ENCODE measurements around the gene USP12. TPM values are rescaled to one million over a fixed set of nuclear protein-coding genes. Genes with fewer than 3 reads are reported as not detected.

The USP12 gene
- total RNA-seq, 1 experiment from 2014 or later, result 26.1 TPM

DNA sequence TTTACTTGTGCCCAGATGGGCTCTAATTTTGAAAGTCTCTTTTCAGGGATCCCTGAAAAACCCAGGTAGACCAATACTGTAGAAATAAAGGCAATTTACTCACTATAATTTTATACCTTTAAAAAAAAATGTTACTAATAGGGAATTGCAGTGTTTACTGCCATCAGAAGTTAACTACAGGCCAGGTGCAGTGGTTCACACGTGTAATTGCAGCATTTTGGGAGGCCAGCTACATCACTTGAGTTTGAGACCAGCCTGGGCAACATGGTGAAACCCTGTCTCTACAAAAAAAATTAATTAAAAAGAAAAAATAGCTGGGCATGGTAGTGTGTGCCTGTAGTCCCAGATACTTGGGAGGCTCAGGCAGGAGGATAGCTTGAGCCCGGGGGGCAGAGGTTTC lies 10.2 kb downstream of the USP12 start:
- H3K36me3 Mint-ChIP-seq, result peaks cover 14% of the 10 kb centered on the region
- H3K4me3 Mint-ChIP-seq, result no peak overlapping the region
- TF ChIP-seq ZNF219 (CRISPR knock-in tag; IDR thresholded peaks at IDR 0.05; ENCODE audit: borderline replicate concordance), result no peak
- no peak for TF ChIP-seq NR1H2 (CRISPR knock-in tag; IDR thresholded peaks at IDR 0.05)
- no peak for TF ChIP-seq JAZF1 (CRISPR knock-in tag; IDR thresholded peaks at IDR 0.05)
- TF ChIP-seq JUN (CRISPR knock-in tag; IDR thresholded peaks at IDR 0.05), result no peak
- no peak for TF ChIP-seq SMAD4 (CRISPR knock-in tag; IDR thresholded peaks at IDR 0.05)
- TF ChIP-seq RORB (CRISPR knock-in tag; IDR thresholded peaks at IDR 0.05), result no peak
- no peak for TF ChIP-seq TEAD1 (CRISPR knock-in tag; IDR thresholded peaks at IDR 0.05)
- no peak for TF ChIP-seq PRRX2 (CRISPR knock-in tag; IDR thresholded peaks at IDR 0.05)
- no peak for TF ChIP-seq EMX1 (CRISPR knock-in tag; IDR thresholded peaks at IDR 0.05)
- ATAC-seq, result peak; percentile 38; the same call in 1 of the 2 replicates
- H3K9me3 Mint-ChIP-seq, result peaks cover 14% of the 10 kb centered on the region
- H3K4me1 Mint-ChIP-seq, result peaks cover 67% of the 10 kb centered on the region
- no peak overlapping the region for H3K27ac Mint-ChIP-seq
- POLR2A ChIA-PET, result interaction anchor here (0.7 kb wide), 1 partner anchor 77 kb away, joined by 3 read pairs; no protein-coding TSS in a partner anchor
- CTCF ChIA-PET, result interaction anchor here (0.6 to 1.1 kb wide), 2 partner anchors 177 to 198 kb away, joined by 3 to 7 read pairs; no protein-coding TSS in a partner anchor
- no peaks in the 10 kb centered on the region for H3K27me3 Mint-ChIP-seq (ENCODE audit: low read depth)
- DNase-seq (ENCODE audit: low spot score), result no peak

DNA sequence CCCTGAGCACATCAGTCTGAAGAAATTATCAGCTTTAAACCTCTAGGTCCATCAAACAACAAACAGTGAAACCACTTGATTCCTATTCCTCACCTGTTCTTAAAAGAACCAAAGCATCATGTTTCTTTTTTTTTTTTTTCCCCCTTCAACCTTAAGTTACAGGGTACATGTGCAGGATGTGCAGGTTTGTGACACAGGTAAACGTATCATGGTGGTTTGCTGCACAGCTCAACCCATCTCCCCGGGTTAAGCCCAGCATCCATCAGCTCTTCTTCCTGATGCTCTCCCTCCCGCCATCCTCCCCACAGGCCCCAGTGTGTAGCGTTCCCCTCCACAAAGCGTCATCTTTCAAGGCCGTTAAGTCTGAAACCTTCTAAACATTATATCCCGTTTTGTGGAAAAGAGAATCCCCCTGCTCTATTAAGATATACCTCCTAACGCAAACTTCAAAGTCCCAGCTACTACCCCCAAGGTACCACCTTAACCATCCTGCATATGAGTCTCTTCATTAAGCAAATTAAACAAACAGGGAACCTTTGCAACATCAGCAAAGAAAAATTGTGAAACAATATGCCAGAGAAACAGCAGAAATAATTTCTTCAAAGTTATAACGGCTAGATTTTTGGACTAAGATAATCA lies 10.8 kb downstream of the USP12 start:
- Mint-ChIP-seq H3K4me1 (peaks cover 62% of the 10 kb centered on the region), H3K27ac (peak overlapping the region; percentile 54; the same call in 1 of the 2 replicates), H3K27me3 (ENCODE audit: low read depth) (no peaks in the 10 kb centered on the region), H3K9me3 (peaks cover 20% of the 10 kb centered on the region), H3K36me3 (peaks cover 21% of the 10 kb centered on the region), H3K4me3 (peak overlapping the region; percentile 19)
- ChIA-PET POLR2A (no interaction called here), CTCF (interaction anchor here (0.6 kb wide), 1 partner anchor 202 kb away, joined by 4 read pairs; no protein-coding TSS in a partner anchor)
- DNase-seq (ENCODE audit: low spot score), result no peak
- ATAC-seq, result peak; percentile 36; the same call in 1 of the 2 replicates
- TF ChIP-seq NR2C2 (CRISPR knock-in tag; IDR thresholded peaks at IDR 0.05), result no peak
- no peak for TF ChIP-seq TP53 (CRISPR knock-in tag; IDR thresholded peaks at IDR 0.05)
- TF ChIP-seq, protein P1, sequence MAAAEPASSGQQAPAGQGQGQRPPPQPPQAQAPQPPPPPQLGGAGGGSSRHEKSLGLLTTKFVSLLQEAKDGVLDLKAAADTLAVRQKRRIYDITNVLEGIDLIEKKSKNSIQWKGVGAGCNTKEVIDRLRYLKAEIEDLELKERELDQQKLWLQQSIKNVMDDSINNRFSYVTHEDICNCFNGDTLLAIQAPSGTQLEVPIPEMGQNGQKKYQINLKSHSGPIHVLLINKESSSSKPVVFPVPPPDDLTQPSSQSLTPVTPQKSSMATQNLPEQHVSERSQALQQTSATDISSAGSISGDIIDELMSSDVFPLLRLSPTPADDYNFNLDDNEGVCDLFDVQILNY (CRISPR knock-in tag; IDR thresholded peaks at IDR 0.05), result no peak
- TF ChIP-seq IRF2 (CRISPR knock-in tag; IDR thresholded peaks at IDR 0.05; ENCODE audit: borderline replicate concordance, low read depth), result no peak
- no peak for TF ChIP-seq ZNF121 (CRISPR knock-in tag; IDR thresholded peaks at IDR 0.05)
- TF ChIP-seq TEAD1 (CRISPR knock-in tag; IDR thresholded peaks at IDR 0.05), result no peak
- TF ChIP-seq JAZF1 (CRISPR knock-in tag; IDR thresholded peaks at IDR 0.05), result no peak
- TF ChIP-seq, protein P2, sequence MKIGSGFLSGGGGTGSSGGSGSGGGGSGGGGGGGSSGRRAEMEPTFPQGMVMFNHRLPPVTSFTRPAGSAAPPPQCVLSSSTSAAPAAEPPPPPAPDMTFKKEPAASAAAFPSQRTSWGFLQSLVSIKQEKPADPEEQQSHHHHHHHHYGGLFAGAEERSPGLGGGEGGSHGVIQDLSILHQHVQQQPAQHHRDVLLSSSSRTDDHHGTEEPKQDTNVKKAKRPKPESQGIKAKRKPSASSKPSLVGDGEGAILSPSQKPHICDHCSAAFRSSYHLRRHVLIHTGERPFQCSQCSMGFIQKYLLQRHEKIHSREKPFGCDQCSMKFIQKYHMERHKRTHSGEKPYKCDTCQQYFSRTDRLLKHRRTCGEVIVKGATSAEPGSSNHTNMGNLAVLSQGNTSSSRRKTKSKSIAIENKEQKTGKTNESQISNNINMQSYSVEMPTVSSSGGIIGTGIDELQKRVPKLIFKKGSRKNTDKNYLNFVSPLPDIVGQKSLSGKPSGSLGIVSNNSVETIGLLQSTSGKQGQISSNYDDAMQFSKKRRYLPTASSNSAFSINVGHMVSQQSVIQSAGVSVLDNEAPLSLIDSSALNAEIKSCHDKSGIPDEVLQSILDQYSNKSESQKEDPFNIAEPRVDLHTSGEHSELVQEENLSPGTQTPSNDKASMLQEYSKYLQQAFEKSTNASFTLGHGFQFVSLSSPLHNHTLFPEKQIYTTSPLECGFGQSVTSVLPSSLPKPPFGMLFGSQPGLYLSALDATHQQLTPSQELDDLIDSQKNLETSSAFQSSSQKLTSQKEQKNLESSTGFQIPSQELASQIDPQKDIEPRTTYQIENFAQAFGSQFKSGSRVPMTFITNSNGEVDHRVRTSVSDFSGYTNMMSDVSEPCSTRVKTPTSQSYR (CRISPR knock-in tag; IDR thresholded peaks at IDR 0.05), result no peak

DNA sequence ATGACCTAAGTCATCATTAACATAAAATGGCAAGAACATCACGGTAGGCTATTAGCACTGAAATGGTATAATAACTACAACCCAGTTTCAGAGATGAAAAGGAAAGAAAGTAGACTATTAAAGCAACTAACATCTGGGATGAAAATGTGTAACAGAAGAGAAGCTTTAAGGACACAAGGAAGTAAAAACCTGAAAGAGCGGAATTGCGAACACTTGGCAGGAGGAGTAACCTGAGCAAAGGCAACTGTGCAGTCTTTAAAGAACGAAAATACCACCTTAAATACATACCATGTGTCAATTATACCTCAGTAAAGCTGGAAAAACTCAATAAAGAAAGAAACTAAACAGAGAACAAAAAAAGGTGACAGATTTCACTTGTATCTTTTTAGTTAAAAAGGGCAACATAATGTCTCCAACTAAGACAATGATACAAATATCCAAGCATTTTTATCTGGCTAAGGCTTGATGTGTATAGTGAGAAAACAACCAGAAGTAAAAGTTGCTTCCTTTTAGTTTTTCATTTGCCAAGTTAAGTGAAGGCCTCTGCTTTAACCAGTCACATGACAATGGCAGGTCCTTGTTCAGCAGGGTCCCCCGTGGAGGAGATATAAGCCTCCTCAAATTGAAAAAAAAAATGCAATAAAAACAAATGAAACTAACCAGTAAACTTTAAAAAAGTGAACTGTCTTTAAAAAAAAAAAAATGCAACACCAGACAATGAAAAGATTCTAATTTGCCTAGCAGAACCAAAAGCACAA lies 11.6 kb downstream of the USP12 start:
- Mint-ChIP-seq H3K4me1 (peaks cover 57% of the 10 kb centered on the region), H3K9me3 (peaks cover 20% of the 10 kb centered on the region), H3K4me3 (no peak overlapping the region), H3K36me3 (peaks cover 21% of the 10 kb centered on the region), H3K27ac (no peak overlapping the region; the same call in 1 of the 2 replicates), H3K27me3 (ENCODE audit: low read depth) (no peaks in the 10 kb centered on the region)
- ChIA-PET CTCF (interaction anchor here (0.6 kb wide), 1 partner anchor 202 kb away, joined by 4 read pairs; no protein-coding TSS in a partner anchor), POLR2A (no interaction called here)
- TF ChIP-seq, protein P3, sequence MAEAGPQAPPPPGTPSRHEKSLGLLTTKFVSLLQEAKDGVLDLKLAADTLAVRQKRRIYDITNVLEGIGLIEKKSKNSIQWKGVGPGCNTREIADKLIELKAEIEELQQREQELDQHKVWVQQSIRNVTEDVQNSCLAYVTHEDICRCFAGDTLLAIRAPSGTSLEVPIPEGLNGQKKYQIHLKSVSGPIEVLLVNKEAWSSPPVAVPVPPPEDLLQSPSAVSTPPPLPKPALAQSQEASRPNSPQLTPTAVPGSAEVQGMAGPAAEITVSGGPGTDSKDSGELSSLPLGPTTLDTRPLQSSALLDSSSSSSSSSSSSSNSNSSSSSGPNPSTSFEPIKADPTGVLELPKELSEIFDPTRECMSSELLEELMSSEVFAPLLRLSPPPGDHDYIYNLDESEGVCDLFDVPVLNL (CRISPR knock-in tag; IDR thresholded peaks at IDR 0.05; ENCODE audit: borderline replicate concordance, low read depth), result no peak
- TF ChIP-seq, protein P4, sequence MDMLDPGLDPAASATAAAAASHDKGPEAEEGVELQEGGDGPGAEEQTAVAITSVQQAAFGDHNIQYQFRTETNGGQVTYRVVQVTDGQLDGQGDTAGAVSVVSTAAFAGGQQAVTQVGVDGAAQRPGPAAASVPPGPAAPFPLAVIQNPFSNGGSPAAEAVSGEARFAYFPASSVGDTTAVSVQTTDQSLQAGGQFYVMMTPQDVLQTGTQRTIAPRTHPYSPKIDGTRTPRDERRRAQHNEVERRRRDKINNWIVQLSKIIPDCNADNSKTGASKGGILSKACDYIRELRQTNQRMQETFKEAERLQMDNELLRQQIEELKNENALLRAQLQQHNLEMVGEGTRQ (CRISPR knock-in tag; IDR thresholded peaks at IDR 0.05), result peak; percentile 60; the same call in 1 of the 2 replicates
- TF ChIP-seq SMAD4 (CRISPR knock-in tag; IDR thresholded peaks at IDR 0.05), result no peak
- no peak for TF ChIP-seq TEAD4 (CRISPR knock-in tag; IDR thresholded peaks at IDR 0.05)
- TF ChIP-seq NFYB (CRISPR knock-in tag; conservative IDR thresholded peaks at IDR 0.05; ENCODE audit: low read depth), result no peak
- TF ChIP-seq RELA (CRISPR knock-in tag; IDR thresholded peaks at IDR 0.05; ENCODE audit: borderline replicate concordance), result no peak
- DNase-seq (ENCODE audit: low spot score) (no peak), ATAC-seq (no peak)
